HG02642 (cell line): ENCODE measurements around the gene JPH3.

Source experiments
- ATAC-seq: cut with Tn5 transposase; IDR thresholded peaks from one replicate; pipeline ENCODE4 v1.9.1; 2021; ENCODE audit warnings: mild to moderate bottlenecking; ENCODE audit not compliant: unreplicated experiment, poor library complexity

Gene JPH3

DNA sequence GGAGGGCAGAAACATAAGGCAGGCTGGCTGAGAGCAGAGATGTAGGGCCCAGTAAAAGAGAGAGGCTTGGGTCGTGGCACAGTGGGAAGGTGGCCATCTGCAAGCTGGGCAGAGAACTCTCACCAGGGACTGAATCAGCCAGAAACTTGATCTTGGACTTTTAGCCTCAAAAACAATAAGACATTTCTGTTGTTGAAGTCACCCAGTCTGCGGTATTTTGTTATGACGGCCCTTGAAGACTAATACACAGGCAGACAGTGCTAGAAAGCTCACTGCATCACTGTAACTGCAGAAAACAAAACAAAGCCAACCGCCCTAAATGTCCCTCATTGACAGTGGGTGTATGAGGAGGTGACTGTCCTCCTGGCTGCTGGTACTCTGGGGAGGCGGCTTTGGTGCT lies 3.9 kb upstream of the JPH3 start:
- ATAC-seq = no peak

DNA sequence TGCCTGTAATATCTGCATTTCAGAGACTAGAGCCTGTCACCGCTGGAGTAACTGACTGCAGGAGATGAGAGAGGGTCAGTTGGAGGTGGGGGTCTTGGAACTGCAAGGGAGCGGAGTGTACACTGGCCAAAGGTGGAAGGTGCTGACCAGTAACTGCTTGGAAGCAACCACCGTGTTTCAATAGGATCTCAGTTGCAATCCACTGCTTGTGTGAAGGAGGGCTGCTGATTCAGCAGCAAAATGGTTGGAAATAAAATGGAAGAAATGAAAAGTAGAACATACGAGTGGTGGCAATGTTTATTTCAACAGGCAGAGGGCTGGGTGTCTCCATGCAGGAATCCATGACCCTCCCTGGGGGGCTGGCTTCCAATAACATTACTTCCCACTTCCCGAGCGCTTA lies 2.1 kb upstream of the JPH3 start:
- no peak for ATAC-seq

DNA sequence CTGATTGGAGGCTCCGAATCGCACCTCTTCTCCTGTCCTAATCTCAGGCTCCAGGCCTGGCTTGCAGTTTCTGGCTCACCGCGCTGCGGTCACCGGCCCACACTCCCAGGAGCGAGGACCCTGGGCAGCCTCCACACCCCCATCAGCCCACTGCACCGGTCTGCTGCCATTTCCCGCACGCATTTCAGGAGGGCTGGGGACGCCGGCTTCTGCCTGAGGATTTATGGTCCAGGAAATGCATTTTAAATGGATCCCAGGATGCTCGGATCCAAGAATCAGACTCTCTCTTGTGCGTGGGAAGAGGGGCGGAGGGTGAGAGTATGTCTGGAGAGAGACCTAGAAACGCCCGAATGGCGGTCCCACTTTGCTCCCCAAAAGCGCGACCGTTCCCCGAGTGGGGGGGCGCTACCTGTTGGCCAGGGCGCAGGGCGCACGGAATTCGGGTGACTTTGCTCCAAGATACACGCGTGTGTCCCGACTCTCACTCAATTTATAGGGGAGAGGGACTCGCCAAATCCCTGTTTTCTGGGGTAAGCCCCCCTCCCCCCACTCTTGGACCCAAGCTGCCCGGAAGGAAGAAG lies 817 bp upstream of the JPH3 start:
- no peak for ATAC-seq

DNA sequence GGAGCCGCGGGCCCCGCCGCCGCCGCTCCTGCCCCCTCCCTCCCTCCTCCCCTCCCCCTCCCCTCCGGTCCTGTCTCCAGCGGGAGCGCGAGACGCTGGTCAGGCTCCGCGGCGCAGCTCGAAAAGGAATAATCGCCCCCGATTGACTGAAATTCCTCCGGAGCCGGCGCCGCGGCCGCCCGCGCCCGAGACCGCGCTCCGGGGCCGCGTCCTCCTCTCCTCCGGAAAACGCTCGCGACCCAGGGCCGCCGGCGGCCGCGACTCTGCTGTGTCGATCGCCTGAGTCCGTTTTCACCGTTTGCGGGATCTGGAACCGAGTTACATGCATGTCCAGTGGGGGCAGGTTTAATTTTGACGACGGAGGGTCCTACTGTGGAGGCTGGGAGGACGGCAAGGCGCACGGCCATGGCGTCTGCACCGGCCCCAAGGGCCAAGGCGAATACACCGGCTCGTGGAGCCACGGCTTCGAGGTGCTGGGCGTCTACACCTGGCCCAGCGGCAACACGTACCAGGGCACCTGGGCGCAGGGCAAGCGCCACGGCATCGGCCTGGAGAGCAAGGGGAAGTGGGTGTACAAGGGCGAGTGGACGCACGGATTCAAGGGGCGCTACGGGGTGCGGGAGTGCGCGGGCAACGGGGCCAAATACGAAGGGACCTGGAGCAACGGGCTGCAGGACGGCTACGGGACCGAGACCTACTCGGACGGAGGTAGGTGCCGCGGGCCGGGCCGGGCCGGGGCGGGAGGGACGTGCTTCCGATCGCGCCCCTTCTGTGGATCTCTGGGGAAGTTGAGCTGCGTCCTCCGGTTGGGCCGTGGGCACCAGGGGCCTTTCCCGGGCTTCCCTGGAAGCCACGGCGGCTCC lies 744 bp downstream of the JPH3 start:
- ATAC-seq = no peak

DNA sequence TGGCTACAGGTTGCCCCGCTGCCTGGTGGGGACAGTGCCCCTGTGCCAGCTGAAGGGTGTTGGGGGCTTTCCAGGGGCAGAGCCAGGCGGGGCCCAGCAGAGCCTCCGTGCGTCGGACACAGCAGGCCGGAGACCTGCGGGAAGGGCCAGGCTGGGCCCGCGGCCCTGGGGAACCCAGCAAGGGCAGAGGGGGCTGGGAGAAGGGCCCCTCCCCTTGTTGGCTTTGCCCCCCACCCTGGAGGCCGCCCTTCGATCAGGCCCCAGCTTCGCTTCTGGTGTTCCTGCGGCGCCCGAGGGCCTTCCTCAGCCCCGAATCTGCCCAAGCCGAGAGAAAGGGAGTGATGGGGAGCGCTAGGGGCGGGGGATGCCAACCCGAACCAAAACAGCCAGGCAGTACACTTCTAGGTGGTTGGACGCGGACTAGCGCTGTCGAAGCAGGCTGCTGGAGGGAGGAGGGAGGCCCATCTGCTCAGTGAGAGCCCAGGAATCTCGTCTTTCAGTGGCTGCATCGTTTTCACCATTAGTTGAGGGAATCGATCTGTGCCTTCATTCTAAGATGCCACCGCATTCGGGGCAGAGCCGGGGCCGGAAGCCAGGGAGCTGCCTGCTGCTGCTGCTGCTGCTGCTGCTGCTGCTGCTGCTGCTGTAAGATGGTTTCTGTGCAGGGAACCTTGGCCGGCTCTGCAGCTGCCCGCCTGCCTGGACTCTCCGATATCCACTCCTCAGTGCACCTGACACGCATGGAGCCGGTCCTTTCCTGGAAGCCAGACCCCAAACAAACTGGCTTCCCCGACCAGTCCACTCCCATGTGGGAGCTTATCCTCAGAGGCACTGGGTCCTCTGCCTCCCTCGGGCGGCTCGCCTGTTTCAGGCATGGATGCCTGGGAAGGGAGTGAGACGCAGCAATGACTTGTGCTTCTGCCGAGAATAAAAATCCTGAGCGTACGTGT lies 1.7 kb downstream of the JPH3 start:
- no peak for ATAC-seq

DNA sequence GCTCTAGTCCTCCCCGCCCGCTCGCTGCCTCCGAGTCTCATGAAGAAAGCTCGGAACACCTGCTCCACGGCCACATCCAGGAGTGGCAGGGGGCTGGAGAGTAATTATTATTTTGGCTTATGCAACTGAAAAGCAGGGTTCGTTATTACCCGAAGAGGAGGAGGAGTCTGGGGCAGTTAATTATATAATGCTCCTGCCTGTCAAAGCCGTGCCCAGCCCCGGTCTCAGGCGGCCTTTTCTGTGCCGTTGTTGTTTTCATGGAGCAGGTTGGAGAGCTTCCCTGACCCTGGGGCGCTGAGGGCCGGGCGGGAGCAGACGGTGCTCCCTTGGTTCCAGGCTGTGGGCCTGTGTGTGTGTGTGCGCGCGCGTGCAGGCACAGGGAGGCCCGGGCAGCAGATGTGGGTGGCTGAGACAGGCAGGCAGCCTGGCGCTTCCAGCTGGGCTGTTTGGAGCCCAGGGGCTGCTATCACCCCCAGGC lies 2.4 kb downstream of the JPH3 start:
- ATAC-seq = no peak

DNA sequence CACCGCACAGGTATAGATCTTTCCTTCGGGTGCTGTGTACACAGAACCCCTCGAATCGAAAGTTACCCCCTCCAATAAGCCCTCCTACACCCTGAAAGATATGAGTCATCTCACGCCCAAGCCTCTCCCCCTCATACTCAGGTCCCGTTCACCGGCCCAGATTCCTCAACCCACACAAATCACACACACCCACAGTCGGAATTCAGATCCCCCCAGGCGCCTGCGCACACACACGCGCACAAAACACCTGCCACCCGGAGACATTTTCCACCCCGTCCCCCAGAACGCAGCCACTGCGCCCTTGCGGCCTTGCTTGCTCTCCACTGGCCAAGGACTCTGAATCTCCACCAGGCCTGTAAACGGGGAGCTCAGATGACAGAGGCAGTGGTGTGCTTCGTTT lies 4.9 kb downstream of the JPH3 start:
- ATAC-seq = no peak

DNA sequence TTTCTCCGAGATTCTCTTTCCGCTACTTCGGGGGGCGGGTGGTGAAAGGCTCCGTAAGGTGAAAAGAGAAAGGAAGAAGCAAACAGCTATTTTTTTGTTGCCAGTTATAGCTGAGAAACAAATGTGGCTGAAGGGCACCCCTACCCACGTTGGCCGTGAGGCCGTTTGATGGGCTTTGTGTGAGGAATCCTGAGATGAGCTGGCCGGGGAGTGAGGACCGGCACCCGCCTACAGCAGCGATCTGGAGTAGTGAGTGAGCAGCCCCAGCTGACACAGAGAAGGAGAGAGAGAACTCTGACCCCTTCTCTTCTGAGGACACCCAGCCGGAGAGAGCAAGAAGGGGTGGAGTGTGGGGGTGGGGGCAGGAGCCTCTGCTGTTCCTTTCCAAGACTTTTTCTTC lies 5.6 kb downstream of the JPH3 start:
- no peak for ATAC-seq

DNA sequence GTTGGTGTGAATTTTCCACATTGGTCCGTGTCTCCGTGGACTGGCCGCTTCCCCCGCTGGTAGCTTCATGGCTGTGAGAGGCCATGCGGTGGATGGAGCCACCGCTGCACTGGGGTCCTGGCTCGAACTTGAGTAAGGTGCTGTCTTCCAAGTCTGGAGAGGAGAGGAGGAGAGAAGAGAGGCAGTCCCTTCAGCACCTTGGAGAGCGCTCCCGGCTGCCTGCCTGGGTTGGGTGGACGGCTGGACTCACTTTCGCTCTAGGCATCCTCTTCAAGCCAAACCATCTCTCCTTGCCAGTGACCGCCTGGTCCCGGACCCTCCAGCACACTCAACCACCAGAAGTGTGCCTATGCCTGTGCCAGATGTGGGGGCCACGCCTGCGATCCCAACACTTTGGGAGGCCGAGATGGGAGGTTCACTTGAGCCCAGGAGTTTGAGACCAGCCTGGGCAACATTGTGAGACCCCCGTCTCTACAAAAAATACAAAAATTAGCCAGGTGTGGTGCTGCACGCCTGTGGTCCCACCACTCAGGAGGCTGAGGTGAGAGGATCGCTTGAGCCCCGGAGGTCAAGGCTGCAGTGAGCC lies 6.2 kb downstream of the JPH3 start:
- no peak for ATAC-seq

DNA sequence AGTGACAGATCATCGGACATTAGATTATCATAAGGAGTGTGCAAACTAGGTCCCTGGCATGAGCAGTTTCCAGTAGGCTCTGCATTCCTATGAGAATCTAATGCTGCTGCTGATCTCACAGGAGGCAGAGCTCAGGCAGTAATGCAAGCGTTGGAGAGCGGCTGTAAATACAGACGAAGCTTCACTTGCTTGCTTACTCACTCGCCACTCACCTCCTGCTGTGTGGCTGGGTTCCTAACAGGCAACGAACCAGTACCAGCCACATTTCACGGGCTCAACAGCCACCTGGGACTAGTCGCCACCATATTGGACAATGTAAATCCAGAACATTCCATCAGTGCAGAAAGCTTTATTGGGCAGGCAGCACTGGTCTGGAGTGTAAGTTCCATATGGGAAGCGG lies 7.7 kb downstream of the JPH3 start:
- no peak for ATAC-seq

DNA sequence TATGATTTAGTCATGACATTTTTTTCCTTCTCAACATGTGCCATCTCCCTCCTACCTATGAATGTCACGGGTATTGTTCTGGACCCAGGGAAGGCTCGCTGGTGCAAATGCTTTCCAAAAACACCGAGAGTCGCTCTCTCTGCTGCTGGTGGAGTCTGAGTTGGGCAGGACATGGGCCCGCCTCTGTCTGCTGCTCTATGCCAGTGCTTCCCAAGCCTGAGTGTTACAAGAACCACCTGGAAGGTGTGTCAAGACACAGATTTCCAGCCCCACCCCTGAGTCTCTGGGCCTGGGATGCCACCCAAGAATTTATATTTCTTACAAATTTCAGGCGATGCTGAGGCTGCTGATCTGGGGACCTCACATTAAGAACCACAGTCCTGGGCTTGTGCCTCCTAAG lies 9.1 kb downstream of the JPH3 start:
- ATAC-seq = no peak

DNA sequence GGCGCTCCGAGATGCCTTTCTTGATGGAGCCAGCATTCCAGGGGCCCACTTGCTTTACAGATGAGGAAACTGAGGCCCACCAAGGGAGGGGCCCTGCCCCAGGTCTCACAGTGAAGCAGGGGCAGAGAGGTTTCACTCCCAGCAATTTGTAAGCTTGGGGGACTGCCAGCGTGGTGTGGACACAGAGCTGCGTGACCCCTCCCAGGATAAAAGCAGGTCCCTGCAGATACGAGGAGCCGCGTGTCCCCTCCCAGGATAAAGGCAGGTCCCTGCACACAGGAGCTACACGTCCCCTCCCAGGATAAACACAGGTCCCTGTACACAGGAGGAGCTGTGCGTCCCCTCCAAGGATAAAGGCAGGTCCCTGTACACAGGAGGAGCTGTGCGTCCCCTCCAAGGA lies 11.7 kb downstream of the JPH3 start:
- no peak for ATAC-seq

DNA sequence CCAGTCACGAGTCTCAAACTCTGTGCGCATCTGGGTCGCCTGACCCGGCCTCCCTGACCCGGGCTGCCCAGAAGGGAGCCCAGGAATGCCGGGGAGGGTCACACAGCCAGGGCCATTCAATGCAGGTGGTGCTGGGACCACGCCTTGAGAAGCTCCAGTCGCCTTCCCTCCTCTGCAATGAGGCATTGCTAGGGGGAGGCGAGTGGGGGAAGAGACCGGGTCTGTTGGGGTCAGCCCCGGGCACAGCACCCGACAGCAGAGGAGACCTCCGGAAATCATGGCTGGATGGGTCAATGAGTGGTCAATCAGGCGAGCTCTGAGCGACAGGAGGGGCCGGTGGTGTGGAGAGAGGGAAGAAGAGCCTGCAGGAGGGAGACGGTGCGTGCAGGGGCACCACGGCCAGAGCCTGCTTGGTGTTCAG lies 13.3 kb downstream of the JPH3 start:
- no peak for ATAC-seq

DNA sequence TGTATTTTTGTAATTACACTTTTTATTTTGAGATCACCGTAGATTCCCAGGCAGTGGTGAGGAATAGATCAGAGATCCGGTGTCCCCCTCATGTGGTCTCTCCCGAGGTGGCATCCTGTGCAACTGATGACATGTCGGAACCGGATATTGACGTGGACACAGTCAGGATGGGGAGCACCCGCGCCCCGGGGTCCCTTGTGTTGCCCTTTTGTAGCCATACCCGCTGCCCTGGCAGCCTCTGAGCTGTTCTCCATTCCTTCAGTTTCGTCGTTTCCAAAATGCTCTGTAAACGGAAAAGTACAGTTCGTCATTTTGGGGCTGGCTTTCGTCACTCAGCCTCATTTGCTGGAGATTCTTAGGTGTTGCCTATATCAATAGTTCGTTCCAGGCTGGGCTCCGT lies 14.2 kb downstream of the JPH3 start:
- no peak for ATAC-seq

DNA sequence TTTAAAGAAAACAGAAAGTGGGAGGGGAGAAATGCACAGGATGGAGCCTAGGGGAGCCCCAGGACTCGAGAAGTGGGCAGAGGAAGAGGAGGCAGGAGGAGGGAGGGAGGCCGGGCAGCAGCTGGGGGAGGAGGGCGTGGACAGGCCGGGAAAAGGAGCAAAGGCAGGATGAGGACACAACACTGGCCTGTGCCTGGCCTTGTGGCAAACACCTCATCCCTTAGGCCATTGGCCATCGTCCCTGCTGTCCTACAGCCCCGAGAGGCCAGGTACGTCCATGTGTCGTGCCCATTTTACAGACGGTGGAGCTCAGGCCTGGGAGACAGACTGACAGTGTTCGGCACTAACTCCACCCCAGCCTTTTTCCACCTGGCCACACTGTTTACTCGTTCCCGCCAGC lies 15.9 kb downstream of the JPH3 start:
- no peak for ATAC-seq

DNA sequence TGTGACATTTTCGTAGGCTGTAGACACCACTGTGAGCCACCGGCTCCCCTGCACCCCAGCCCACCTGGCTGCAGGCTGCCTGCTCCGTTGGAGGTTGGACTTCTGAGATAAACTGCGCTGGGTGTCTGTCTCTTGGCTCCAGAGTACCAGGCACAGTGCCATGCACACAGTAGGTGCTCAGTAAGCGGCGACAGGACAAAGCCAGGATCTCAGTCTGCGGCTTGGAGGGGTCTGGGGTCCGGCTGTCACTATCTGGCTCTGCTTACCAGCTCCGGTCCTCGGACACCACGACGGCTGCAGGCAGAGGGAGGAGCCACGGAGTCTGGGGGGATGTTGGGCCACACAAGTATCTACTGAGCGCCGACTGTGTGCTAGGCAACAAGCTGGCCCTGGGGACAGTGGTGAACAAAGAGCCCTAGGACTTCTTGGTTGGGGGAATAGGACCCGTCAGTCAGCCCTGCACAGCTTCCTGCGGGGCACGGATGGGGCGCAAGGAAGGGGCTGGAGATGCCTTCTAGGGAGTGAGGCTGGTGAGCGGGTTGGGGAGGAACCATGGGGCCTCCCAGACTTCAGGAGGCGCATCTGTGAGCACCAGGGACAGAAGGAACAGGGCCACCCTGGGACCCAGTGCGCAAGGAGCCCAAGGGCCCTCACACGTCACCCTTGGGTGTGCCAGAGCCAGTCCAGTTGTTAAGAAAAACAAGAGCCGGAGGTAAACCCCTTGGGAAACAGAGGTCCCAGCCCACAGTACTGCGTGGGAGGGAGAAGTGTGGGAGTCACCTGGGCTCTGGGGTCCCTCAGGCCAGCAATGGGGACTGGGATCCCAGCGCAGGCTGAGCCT lies 17.3 kb downstream of the JPH3 start:
- ATAC-seq = no peak

DNA sequence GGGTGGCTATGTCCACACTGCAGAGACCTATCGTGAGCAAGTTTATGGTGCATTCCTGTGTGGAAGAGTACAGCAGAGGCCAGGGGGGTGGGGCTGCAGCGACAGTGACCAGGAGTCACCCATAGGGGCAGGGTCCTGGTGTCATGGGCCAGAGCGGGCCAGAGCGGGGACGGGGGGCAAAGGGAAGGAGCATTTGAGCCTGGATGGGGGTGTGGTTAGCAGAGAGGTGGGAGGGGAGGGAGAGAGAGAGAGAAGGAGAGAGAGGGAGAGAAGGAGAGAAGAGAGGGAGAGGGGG lies 17.8 kb downstream of the JPH3 start:
- ATAC-seq = no peak

DNA sequence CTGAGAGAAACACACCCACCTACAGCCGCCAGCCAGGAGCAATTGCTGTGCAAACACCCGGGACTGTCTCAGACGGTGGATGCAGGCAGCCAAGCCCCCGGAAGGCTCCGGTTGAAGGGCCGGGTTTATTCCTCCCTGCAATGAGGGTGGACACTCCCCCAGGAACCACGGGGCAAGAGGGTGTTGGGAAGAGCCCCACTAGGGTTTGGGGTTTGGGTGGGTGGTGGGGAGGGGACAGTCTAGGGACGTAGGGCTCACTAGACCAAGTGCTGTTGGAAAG lies 19.2 kb downstream of the JPH3 start:
- ATAC-seq = no peak

DNA sequence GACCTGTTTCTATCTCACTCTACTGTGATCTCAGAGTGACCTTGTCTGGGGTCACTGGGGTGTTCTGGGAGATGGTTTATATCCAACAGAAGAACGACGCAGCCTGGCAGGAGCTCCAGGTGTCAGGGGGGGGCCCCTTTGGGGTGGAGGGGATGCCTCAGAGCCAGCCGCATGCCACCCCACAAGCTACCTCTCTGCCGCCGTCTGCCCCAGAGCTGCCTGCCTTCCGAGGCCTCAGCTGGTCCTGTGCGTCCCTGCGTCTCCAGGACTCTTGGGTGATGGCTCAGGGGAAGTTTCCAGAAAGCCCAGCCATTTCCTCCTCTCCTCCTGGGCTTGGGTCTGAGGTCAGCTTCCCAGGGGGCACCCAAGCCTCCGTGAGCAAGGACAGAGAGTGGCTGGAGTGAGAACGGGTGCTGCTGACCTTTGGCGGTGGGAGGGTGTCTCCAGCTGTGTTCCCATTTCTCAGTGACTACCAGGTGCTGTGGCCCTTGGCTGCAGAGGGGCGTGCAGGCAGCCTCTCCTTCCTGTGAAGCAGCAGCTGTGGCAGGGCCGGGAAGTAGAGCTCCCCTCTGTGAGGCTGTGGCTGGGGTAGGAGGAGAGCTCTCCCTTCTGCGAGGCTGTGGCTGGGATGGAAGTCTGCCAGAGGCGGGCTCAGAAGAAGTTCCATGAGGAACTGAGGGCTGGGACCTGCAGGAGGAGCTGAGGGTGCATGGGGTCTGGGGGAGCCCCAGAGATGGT lies 19.8 kb downstream of the JPH3 start:
- no peak for ATAC-seq
